ENCODE data around the gene SLC13A5. TPM values are rescaled to one million over a fixed set of nuclear protein-coding genes. Genes with fewer than 3 reads are reported as not detected.
A peak's percentile ranks its signal among the peaks of the same experiment; 100 is the strongest.
"Not testable (repeated sequence)": the region's sequence is repeated elsewhere in the genome, so short reads cannot be mapped to it uniquely, and the experiment has no call there.

The SLC13A5 gene
- total RNA-seq, 1 donor from 2014 or later = not detected

DNA sequence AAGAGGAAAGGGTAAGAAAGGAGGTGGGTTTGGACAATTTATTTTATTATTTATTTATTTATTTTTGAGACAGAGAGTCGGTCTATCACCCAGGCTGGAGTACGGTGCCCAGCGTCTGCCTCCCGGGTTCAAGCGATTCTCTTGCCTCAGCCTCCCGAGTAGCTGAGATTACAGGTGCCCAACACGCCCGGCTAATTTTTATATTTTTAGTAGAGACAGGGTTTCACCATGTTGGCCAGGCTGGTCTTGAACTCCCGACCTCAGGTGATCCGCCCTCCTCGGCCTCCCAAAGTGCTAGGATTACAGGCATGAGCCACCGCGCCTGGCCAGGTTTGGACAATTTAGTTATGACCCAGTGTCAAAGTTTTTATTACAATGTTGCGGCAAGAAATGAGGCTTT is 50.0 kb downstream of the SLC13A5 start:
- H3K4me3 Mint-ChIP-seq (ENCODE audit: low read depth); DNase-seq (ENCODE audit: low spot score); H3K9me3 Mint-ChIP-seq; H3K27ac Mint-ChIP-seq; H3K36me3 Mint-ChIP-seq (ENCODE audit: low read depth): not testable (repeated sequence)
- Mint-ChIP-seq H3K4me1 (ENCODE audit: low read depth) (peaks cover 27% of the 10 kb centered on the region), H3K27me3 (ENCODE audit: low read depth) (peaks cover 34% of the 10 kb centered on the region)
- intact Hi-C loops (cut with micrococcal nuclease) = loop anchor here (5.0 to 10.0 kb wide), 2 partner anchors 86 to 232 kb away; no protein-coding TSS in a partner anchor

GRCh38 chr17:6661464-6661848 is 51.7 kb downstream of the SLC13A5 start:
- Mint-ChIP-seq H3K36me3 (ENCODE audit: low read depth) (peaks cover 3% of the 10 kb centered on the region), H3K27me3 (ENCODE audit: low read depth) (peaks cover 32% of the 10 kb centered on the region), H3K9me3 (no peaks in the 10 kb centered on the region), H3K4me1 (ENCODE audit: low read depth) (peaks cover 29% of the 10 kb centered on the region), H3K27ac (no peak overlapping the region), H3K4me3 (ENCODE audit: low read depth) (no peak overlapping the region)
- intact Hi-C loops (cut with micrococcal nuclease) = loop anchor here (5.0 to 10.0 kb wide), 2 partner anchors 84 to 233 kb away; no protein-coding TSS in a partner anchor
- no peak for DNase-seq (ENCODE audit: low spot score)

- H3K27ac Mint-ChIP-seq = no peak overlapping the region
- no peaks in the 10 kb centered on the region for H3K9me3 Mint-ChIP-seq
- H3K36me3 Mint-ChIP-seq (ENCODE audit: low read depth) = peaks cover 3% of the 10 kb centered on the region
- peak overlapping the region; percentile 2 for H3K4me3 Mint-ChIP-seq (ENCODE audit: low read depth)
- peaks cover 29% of the 10 kb centered on the region for H3K4me1 Mint-ChIP-seq (ENCODE audit: low read depth)
- H3K27me3 Mint-ChIP-seq (ENCODE audit: low read depth) = peaks cover 36% of the 10 kb centered on the region
- intact Hi-C loops (cut with micrococcal nuclease) = loop anchor here (5.0 to 10.0 kb wide), 2 partner anchors 84 to 234 kb away; no protein-coding TSS in a partner anchor
- DNase-seq (ENCODE audit: low spot score) = no peak
Observed at GRCh38 chr17:6660805-6661463, 52.2 kb downstream of the SLC13A5 start.

DNA sequence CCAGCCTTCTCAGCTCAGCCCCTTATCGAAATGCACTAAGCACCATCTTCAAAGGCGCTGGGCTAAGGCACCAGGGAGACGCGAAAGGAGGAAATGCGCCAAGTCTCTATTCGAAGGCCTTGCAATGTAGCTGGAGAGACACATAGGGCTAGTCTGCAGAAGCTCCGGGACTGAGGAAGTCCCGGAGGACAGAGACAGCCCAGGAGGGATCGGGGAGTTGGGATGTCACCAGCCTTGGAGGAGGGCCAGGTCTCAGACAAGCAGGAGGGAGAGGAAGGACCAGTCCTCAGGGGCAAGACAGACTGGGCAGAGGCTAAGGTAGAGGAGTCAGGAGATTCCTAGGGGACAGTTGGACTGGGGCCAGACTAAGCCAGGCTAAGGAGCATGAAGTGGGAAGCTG is 53.1 kb downstream of the SLC13A5 start:
- Mint-ChIP-seq H3K9me3 (no peaks in the 10 kb centered on the region), H3K27ac (no peak overlapping the region), H3K4me1 (ENCODE audit: low read depth) (peaks cover 35% of the 10 kb centered on the region), H3K36me3 (ENCODE audit: low read depth) (peaks cover 3% of the 10 kb centered on the region), H3K27me3 (ENCODE audit: low read depth) (peaks cover 42% of the 10 kb centered on the region), H3K4me3 (ENCODE audit: low read depth) (no peak overlapping the region)
- no peak for DNase-seq (ENCODE audit: low spot score)
- intact Hi-C loops (cut with micrococcal nuclease) = loop anchor here (5.0 to 10.0 kb wide), 2 partner anchors 83 to 235 kb away; no protein-coding TSS in a partner anchor

GRCh38 chr17:6658411-6658810 is 54.8 kb downstream of the SLC13A5 start:
- H3K4me3 Mint-ChIP-seq (ENCODE audit: low read depth) = not testable (repeated sequence)
- H3K4me1 Mint-ChIP-seq (ENCODE audit: low read depth) = peaks cover 43% of the 10 kb centered on the region

DNA sequence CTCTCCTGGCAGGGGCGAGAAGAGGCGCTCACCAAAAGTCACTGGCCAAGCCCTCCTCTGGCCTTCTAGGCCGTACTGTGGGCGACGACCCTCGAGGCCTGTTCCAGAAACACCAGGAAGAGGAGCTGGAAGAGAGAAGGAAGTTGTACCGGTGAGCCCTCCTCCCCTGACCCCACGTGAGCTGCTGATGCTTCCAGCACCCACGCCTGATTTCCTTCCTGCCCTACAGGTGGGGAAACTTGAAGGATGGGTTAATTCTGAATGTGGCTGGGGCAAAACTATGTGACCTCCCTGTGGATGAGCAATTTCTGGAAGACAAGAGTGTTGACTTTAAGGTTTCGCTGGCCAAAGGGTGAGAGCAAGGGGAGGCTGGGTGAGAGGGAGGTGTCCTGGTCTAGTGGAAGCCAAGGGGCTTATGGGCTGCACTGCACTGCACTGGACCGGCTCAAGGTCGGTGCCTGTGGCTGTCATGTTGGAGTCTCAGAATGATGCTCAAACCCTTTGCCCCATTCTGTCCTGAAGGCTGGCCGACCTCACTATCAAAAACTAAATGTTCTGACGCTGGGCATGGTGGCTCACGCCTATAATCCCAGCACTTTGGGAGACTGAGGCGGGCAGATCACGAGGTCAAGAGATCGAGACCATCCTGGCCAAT is 55.4 kb downstream of the SLC13A5 start:
- H3K4me3 Mint-ChIP-seq (ENCODE audit: low read depth) = peak overlapping the region; percentile 77
- peaks cover 45% of the 10 kb centered on the region for H3K4me1 Mint-ChIP-seq (ENCODE audit: low read depth)
- peaks cover 6% of the 10 kb centered on the region for H3K36me3 Mint-ChIP-seq (ENCODE audit: low read depth)
- H3K27me3 Mint-ChIP-seq (ENCODE audit: low read depth) = peaks cover 52% of the 10 kb centered on the region
- no peak overlapping the region for H3K27ac Mint-ChIP-seq
- no peaks in the 10 kb centered on the region for H3K9me3 Mint-ChIP-seq
- no peak for DNase-seq (ENCODE audit: low spot score)
- intact Hi-C loops (cut with micrococcal nuclease) = loop anchor here (10.0 kb wide), 1 partner anchor 97 kb away; the partner anchor contains the start of gene XAF1

More at GRCh38 chr17:6658411-6658810, 54.8 kb downstream of the SLC13A5 start:
- not testable (repeated sequence) for DNase-seq (ENCODE audit: low spot score); H3K9me3 Mint-ChIP-seq; H3K36me3 Mint-ChIP-seq (ENCODE audit: low read depth); H3K27ac Mint-ChIP-seq
- intact Hi-C loops (cut with micrococcal nuclease) = loop anchor here (10.0 kb wide), 1 partner anchor 96 kb away; the partner anchor contains the start of gene XAF1
- H3K27me3 Mint-ChIP-seq (ENCODE audit: low read depth) = peaks cover 52% of the 10 kb centered on the region

DNA sequence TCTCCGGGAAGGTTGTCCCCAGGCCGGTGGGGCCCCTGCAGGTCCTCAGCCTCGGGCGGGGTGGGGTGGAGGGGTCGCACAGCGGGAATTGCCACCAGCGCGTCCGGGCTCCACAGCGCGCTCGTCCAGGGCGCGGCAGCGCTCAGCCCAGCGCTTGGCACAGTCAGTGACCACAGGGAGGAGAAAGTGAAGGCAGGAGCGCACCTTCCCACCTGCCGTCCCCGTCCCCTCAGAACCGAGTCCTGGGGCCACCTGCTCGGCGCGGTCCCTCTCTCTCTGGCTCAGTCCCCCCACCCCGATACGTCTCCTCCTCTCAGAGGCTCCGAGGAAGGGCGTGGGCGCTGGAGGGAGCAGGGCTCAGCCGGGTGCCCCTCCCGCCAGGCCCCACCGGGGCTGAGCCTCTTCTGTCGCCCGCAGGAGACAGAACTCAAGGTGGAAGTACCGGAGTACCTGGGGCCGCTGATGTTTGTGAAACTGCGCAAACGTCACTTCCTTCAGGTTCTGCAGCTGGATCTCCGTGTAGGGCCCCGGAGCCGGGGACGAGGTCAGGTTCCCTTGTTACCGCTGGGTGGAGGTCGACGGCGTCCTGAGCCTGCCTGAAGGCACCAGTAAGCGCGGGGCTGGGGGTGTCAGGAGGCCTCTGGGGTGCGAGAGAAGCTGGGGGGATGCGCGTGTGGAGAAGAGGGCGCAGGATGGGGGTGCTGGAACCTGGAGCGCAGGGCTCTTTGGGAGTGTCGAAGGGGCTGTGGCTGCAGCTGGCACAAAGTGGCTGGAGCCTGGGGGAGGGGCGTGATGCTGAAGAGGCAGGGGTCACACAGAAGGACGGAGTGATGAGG is 56.2 kb downstream of the SLC13A5 start:
- Mint-ChIP-seq H3K4me1 (ENCODE audit: low read depth) (peaks cover 50% of the 10 kb centered on the region), H3K4me3 (ENCODE audit: low read depth) (peak overlapping the region; percentile 77), H3K27me3 (ENCODE audit: low read depth) (peaks cover 45% of the 10 kb centered on the region)
- not testable (repeated sequence) for H3K36me3 Mint-ChIP-seq (ENCODE audit: low read depth); H3K9me3 Mint-ChIP-seq; H3K27ac Mint-ChIP-seq
- intact Hi-C loops (cut with micrococcal nuclease) = loop anchor here (10.0 kb wide), 1 partner anchor 98 kb away; the partner anchor contains the start of gene XAF1
- DNase-seq (ENCODE audit: low spot score) = peak; percentile 54

DNA sequence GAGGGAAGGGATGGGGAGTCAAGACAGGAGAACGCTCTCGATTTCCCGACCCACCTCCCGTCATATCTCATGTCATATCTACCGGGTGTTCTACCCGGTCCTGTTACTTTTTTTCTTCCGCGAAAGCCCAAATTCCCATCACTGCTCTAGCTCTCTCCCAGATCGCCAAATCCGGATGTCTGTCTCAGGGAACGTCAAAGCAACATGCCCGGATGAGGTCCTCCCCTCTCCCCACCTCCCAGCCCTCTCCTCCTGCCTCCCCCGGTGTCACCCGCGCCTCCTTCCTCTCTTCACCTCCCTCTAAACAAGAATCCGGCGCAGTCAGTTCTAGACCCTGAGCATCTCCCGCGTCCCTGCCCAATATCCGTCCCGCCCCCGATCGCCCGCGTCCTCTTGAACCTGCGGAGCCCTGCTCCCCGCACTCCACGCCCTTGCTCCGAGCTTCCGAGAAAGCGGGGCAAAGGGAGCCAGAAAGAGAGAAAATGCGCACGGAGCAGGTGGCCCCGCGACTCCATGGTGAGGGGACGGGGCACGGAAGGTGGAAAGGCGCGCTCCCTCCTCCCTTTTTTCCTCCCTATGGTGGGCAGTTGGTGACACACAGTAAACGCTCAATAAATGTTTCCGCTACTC is 57.3 kb downstream of the SLC13A5 start:
- peaks cover 41% of the 10 kb centered on the region for H3K4me1 Mint-ChIP-seq (ENCODE audit: low read depth)
- H3K27me3 Mint-ChIP-seq (ENCODE audit: low read depth) = peaks cover 41% of the 10 kb centered on the region
- not testable (repeated sequence) for H3K9me3 Mint-ChIP-seq; H3K27ac Mint-ChIP-seq; DNase-seq (ENCODE audit: low spot score); H3K36me3 Mint-ChIP-seq (ENCODE audit: low read depth)
- intact Hi-C loops (cut with micrococcal nuclease) = loop anchor here (10.0 kb wide), 1 partner anchor 99 kb away; the partner anchor contains the start of gene XAF1
- peak overlapping the region; percentile 76 for H3K4me3 Mint-ChIP-seq (ENCODE audit: low read depth)

DNA sequence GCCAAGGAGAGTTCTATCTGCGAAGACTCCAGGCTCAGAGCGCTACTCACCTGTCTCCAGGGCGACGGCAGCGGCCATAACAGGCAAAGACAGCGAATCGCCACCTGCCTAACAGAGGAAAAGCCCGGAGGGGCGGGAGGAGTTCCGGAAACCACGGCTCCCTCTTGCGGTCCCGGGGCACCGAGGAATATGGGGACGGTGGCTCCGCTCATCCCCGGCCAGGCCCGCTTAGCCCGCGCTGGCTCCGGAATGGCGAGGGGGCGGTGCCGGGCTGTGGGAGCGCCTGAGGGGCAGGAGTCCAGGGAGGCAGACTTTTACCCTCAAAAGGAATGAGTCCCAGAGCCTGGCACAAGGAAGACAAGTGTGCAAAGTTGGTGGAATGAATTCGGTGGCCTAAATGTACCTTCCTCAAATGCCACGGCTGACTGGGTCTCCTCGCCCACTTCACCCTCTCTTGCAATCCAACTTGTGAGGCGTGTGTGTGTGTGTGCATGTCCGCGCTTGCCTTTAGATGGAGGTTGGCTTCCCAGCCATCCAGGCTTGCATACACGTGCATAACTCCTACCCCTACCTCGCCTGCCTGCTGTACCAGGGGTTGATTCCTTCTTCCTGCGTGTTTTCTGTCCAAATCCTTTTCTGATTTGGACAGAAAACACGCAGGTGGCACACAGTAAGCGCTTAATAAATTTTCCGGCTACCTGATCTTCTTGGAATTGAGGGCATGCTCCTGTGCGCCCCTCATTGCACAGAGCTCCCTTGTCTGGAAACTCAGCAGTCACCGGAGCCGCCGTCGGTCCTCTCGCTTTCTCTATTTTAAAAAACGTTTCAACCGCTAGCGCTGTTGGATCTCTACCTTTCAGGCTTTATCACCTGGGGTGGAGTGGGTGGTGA is 58.1 kb downstream of the SLC13A5 start:
- no peak overlapping the region for H3K27ac Mint-ChIP-seq
- H3K36me3 Mint-ChIP-seq (ENCODE audit: low read depth) = peaks cover 8% of the 10 kb centered on the region
- no peak for DNase-seq (ENCODE audit: low spot score)
- peaks cover 39% of the 10 kb centered on the region for H3K4me1 Mint-ChIP-seq (ENCODE audit: low read depth)
- H3K4me3 Mint-ChIP-seq (ENCODE audit: low read depth) = peak overlapping the region; percentile 76
- intact Hi-C loops (cut with micrococcal nuclease) = loop anchor here (10.0 kb wide), 1 partner anchor 100 kb away; the partner anchor contains the start of gene XAF1
- H3K9me3 Mint-ChIP-seq = no peaks in the 10 kb centered on the region
- peaks cover 34% of the 10 kb centered on the region for H3K27me3 Mint-ChIP-seq (ENCODE audit: low read depth)

- peaks cover 49% of the 10 kb centered on the region for H3K4me1 Mint-ChIP-seq (ENCODE audit: low read depth)
Observed at GRCh38 chr17:6651919-6652452, 61.2 kb downstream of the SLC13A5 start.

GRCh38 chr17:6651354-6651918 is 61.7 kb downstream of the SLC13A5 start, which contains the start of the genes C17orf100 and MED31:
C17orf100 (plus strand) TSS chr17:6651762; CDS start chr17:6651914, 152 bp downstream.
MED31 (minus strand) TSS chr17:6651605; CDS start chr17:6651528, 77 bp downstream.
- DNase-seq (ENCODE audit: low spot score) = peak; percentile 94
- Mint-ChIP-seq H3K27ac (peak within 1 kb of the TSS; percentile 99), H3K36me3 (ENCODE audit: low read depth) (peaks cover 36% of the 10 kb centered on the region), H3K9me3 (no peaks in the 10 kb centered on the region), H3K4me1 (ENCODE audit: low read depth) (peaks cover 51% of the 10 kb centered on the region), H3K4me3 (ENCODE audit: low read depth) (peak within 1 kb of the TSS; percentile 96), H3K27me3 (ENCODE audit: low read depth) (peaks cover 25% of the 10 kb centered on the region)
- intact Hi-C loops (cut with micrococcal nuclease) = loop anchor here (1.0 to 10.0 kb wide), 3 partner anchors 11 to 363 kb away; partner anchors contain the start of genes KIAA0753 and XAF1

More at GRCh38 chr17:6651919-6652452, 61.2 kb downstream of the SLC13A5 start:
- no peak for DNase-seq (ENCODE audit: low spot score)
- H3K27ac Mint-ChIP-seq = no peak overlapping the region
- H3K9me3 Mint-ChIP-seq = no peaks in the 10 kb centered on the region
- H3K4me3 Mint-ChIP-seq (ENCODE audit: low read depth) = peak overlapping the region; percentile 45
- H3K36me3 Mint-ChIP-seq (ENCODE audit: low read depth) = peaks cover 30% of the 10 kb centered on the region
- intact Hi-C loops (cut with micrococcal nuclease) = loop anchor here (1.0 to 10.0 kb wide), 3 partner anchors 12 to 363 kb away; partner anchors contain the start of genes KIAA0753 and XAF1
- peaks cover 25% of the 10 kb centered on the region for H3K27me3 Mint-ChIP-seq (ENCODE audit: low read depth)
